Loucy (cell line): ENCODE data around the gene MAMLD1.

ENCODE experiments used
- EZH2phosphoT487 ChIP-seq: fragments of 200-600 bp; IDR thresholded peaks from 2 replicates; pipeline ENCODE4 v1.6.1; 2018; ENCODE audit warnings: antibody characterized with exemption, mild to moderate bottlenecking, moderate library complexity, borderline replicate concordance
- TF ChIP-seq, protein P1 (sequence below): fragments of 200-600 bp; sonication (generic); conservative IDR thresholded peaks from 2 replicates; pipeline ENCODE4 v1.5.1; 2014; ENCODE audit warnings: mild to moderate bottlenecking, antibody characterized with exemption, low read length

DNA sequence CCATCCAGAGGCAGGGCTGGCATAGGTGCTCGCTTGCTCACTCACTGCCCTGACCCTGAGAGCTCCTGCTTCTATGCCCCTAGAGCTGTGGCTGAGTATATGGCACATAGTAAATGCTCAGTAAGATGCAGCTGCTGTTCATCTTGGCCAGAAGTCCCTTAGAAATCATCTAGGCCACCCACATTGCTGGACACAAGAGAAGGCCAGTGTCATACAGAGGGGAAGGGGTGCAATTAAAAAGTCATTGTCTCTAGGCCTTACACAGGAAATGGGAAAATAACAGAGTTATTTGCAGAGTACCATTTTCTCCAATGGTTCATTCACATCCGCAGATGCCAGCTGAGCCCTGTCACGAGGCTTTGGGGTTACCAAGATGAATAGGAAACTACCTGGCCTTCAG, 88.8 kb downstream of the MAMLD1 start:
- TF ChIP-seq, protein P1, sequence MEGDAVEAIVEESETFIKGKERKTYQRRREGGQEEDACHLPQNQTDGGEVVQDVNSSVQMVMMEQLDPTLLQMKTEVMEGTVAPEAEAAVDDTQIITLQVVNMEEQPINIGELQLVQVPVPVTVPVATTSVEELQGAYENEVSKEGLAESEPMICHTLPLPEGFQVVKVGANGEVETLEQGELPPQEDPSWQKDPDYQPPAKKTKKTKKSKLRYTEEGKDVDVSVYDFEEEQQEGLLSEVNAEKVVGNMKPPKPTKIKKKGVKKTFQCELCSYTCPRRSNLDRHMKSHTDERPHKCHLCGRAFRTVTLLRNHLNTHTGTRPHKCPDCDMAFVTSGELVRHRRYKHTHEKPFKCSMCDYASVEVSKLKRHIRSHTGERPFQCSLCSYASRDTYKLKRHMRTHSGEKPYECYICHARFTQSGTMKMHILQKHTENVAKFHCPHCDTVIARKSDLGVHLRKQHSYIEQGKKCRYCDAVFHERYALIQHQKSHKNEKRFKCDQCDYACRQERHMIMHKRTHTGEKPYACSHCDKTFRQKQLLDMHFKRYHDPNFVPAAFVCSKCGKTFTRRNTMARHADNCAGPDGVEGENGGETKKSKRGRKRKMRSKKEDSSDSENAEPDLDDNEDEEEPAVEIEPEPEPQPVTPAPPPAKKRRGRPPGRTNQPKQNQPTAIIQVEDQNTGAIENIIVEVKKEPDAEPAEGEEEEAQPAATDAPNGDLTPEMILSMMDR: no peak
- TF ChIP-seq EZH2phosphoT487: no peak
